Measurements from ENCODE around the gene CDKN2AIP.

Gene CDKN2AIP, protein sequence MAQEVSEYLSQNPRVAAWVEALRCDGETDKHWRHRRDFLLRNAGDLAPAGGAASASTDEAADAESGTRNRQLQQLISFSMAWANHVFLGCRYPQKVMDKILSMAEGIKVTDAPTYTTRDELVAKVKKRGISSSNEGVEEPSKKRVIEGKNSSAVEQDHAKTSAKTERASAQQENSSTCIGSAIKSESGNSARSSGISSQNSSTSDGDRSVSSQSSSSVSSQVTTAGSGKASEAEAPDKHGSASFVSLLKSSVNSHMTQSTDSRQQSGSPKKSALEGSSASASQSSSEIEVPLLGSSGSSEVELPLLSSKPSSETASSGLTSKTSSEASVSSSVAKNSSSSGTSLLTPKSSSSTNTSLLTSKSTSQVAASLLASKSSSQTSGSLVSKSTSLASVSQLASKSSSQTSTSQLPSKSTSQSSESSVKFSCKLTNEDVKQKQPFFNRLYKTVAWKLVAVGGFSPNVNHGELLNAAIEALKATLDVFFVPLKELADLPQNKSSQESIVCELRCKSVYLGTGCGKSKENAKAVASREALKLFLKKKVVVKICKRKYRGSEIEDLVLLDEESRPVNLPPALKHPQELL

DNA sequence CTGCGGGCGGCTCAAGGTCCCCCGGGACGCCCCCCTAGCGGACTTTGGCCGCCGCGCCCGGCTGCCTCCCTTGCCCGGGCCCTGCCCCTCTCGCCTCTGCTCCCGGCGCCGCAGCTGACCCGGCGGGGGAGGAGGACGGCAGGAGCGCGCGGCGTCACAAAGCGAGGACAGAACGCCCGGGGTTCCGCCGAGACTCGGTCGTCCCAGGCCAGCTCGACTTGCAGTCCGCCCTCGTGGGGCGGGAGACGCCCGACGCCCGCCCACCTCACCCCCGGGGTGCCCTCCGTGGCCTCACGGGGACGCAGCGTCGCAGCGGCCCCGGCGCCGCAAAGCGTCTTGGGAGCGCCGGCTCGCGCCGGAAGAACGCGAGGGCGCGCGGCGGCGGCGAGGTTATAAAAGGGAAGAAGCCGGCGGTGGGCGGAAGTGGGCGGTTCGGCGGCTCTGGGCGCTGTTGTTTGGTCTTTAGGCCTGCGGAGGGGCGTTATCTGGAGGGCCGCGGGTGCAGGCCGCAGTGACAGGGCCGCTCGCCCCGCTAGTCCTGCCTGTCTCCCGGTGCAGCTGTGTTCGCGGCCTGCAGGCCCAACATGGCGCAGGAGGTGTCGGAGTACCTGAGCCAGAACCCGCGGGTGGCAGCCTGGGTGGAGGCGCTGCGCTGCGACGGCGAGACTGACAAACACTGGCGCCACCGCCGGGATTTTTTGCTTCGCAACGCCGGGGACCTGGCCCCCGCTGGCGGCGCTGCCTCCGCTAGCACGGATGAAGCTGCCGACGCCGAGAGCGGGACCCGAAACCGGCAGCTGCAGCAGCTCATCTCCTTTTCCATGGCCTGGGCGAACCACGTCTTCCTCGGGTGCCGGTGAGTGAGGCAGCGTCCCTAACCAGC, at the start of gene CDKN2AIP:
CDKN2AIP (plus strand) TSS at position 423 of the 883 bp plus-strand sequence; CDS start at position 585, 162 bp downstream.
- peak; percentile 84 to 88 for DNase-seq (ENCODE audit: extremely low read depth in 1 of 2, low read depth in 1 of 2)

DNA sequence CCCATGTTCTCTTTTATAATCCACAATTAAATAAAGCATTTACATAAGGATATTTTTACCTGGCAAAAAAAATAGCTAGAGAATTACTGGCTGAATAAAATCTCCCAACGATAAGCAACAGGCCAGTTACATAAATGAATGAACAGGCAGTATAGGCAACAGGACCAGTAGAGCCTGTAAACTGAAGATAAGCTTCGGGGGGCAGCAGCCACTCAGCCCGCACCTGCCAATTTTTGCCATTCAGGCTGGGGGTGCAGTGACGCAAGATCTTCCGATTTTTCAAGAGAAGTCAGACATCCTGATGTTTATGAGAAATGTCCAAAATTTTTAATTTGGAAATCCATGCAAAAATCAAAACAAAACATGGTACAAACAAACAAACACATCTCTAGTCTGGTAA, 49.0 kb upstream of the CDKN2AIP start:
- DNase-seq (ENCODE audit: extremely low read depth in 1 of 2, low read depth in 1 of 2), result no peak

DNA sequence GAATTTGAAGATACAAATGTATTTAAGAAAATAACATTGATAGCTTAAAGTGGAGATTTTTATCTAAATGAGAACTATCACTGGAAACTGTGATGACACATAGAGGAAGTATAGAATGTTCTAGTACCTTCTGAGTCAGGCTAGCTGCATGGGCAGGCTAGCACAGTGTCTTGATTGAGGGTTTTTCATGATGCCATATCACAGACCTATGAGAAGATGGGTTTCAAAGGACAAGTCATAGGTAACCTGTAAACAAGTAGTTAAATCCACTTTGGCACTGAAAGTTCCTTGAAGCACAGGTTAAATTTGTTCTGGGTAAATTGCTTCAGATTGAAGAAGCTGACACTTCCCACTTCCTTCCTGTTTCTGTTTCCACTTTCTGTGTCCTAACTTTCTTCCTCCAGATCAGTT, 48.2 kb upstream of the CDKN2AIP start:
- no peak for DNase-seq (ENCODE audit: extremely low read depth in 1 of 2, low read depth in 1 of 2)

DNA sequence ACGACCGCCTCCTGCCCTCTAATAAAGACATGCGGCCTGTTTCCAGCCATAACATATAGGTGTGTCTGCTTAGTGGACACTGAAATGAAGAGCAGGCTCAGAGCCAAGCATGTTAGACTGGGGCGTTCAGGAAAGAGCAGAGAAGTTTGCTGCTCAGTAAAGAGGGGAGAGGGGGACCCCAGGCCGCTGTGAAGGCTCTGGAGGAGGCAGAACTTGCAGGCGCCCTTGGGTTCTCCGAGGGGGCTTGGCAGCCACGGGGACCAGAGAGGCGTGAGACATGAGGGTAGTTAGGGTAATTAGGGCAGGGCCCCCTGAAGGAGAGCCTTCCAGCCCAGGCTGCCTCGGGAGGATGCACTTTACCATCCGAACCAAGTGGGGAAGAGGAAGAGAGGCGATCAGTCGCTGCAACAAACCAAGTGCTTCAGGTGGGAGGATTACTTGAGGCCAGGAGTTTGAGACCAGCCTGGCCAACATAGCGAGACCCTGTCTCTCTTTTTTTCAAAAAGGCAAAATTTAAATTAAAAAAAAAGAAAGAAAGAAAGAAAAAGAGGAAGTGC, 46.6 kb upstream of the CDKN2AIP start:
- DNase-seq (ENCODE audit: extremely low read depth in 1 of 2, low read depth in 1 of 2), result no peak

DNA sequence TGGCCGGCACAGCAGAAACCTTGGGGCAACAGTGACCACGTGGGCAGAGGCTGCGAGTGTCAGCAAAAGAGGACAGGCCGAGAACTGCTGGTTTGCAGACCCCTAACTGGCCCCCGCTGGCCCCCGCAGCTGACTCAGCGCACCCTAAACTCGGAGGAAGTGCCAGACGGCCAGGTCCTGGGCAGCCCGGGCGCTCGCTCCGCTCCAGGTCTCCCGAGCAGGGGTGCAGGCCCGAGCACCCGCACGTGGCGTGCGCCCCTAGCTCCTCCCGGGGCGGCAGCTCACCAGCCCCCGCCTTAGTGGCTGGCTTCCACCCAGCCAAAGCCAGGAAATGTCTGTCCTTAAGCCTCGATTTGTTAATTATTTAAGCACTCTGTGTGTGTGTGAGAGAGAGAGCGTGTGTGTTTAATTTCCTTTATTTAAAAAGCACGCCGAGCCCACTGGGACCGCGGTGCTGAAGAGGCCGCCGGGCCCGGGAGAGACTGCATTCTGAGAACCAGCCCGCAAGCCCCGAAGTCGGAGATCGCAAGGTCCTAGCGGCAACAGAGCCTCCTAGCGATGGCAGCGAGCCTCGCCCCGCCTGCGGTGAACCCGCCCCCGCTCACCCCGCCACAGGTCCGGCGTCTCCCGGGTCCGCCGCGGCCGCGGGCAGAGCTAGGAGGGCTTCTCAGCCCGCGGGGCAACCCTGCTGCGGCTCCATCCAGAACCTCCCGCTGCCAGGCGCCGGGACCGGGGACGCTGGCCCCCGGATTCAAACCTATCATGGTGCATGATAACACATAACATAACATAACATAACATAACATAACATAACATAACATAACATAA, 45.9 kb upstream of the CDKN2AIP start:
- peak; percentile 35 to 44 for DNase-seq (ENCODE audit: extremely low read depth in 1 of 2, low read depth in 1 of 2)

DNA sequence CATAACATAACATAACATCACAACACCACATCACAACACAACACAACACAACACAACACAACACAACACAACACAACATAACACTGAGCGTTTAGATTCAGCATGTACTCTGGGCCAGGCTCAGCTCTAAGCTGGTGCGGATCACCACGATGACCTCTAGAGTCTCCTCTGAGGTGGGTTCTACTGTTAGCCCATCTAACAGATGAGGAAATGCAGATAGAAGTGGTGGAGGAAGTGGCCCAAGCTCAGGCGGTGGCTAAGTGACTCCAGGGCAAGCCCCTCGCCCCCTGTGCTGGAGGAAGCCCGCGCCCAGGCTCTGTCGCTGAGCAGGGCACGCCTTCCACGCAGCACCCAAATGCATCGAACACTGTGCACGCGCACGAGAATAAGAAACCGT, 45.3 kb upstream of the CDKN2AIP start:
- no peak for DNase-seq (ENCODE audit: extremely low read depth in 1 of 2, low read depth in 1 of 2)

DNA sequence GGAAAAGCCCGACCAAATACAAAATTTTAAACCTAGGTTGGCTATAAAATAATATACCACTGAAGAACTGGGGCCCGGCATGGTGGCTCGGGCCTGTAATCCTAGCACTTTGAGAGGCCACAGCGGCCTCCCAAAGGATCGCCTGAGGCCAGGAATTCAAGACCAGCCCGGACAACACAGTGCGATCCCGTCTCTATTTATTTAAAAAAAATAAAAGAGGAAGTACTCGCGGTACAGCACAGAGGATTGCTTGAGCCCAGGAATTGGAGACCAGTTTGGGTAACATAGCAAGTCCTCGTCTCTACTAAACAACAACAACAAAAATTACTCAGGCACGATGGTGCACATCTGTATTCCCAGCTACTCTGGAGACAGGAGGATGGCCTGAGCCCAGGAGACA, 44.8 kb upstream of the CDKN2AIP start:
- no peak for DNase-seq (ENCODE audit: extremely low read depth in 1 of 2, low read depth in 1 of 2)

DNA sequence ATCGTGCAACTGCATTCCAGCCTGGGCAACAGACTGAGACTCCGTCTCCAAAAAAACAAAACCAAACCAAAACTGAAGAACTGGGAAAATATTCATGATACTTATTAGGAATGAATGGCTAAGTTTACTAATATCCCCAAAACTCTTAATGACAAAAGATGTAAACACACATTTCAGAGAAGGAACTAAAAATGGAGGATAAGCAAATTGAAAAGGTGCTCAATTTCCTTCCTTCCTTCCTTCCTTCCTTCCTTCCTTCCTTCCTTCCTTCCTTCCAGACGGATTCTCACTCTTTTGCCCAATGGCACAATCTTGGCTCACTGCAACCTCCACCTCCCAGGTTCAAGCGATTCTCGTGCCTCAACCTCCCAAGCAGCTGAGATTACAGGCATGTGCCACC, 44.4 kb upstream of the CDKN2AIP start:
- DNase-seq (ENCODE audit: extremely low read depth in 1 of 2, low read depth in 1 of 2), result no peak

DNA sequence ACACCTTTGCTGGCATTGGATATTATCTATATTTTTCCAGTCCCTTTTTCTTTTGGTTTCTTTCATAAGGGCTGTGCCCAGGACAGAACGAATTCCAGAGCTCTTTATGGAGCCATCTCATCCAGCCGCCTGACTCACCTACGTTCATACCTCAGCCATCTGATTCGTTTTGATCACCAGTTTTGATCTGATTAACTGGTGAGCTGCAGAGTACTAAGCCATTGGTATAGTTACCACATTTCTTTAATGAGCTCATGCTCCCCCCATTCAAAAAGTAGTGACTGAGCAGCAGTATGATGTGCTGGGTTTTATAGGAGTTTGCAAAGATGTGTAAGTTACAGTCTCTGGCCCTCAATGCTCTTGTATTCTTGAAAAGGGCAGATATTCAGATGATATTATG, 43.0 kb upstream of the CDKN2AIP start:
- no peak for DNase-seq (ENCODE audit: extremely low read depth in 1 of 2, low read depth in 1 of 2)

DNA sequence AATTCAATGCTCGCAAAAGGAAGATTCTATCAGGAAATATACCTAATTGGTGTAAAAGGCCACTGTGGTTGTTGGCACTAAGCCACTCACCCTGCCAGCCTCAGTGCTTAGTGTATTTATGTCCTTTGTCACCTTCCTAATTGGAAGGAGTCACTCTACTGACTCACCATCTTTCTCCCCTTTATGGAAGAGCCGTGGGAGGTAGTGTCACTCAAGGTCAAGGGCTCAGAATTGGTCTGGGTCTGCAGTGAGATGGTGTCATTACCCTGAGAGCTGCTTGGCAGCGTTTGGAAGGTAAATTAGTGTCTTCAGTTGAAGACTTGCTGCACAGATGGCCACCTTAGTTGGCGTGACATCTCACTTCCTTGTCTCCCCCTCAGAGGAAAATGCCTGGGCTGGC, 41.7 kb upstream of the CDKN2AIP start:
- DNase-seq (ENCODE audit: extremely low read depth in 1 of 2, low read depth in 1 of 2), result no peak

DNA sequence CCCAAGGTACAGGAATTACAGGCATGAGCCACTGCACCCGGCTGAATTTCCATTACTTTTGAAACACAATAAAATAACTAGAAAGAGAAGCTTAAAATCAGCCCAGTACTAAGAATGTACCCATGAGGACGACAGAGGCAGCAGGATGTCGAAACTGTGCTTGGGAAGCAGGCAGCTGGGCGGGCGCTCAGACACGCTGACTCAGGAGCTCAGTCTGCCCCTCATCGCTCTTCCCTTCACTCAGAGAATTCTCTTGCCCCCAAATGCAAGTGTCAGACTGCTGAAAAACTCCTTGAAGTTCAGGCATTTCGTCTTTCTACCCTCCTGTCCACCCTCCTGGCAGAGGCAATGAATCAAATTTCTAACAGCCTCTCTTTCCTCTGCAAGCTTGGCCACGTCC, 41.0 kb upstream of the CDKN2AIP start:
- DNase-seq (ENCODE audit: extremely low read depth in 1 of 2, low read depth in 1 of 2), result no peak

DNA sequence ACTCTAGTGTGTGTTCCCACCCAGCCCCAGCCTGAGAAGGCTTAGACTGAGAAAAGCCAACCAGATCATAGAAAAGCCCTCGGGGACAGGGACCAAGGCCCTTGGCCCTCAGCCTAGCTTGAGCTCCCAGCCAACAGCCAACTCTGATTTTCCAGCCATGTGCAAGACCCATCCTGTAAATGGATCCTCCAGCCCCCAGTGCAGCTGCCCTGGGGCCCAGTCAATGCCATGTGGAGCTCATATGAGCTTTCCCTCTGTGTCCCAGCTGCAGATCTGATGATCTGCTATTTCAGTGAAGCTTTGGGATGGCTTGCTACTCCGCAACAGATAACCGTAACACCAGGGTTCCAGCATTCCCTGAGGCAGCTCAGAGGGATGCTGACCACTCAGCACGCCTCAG, 40.5 kb upstream of the CDKN2AIP start:
- no peak for DNase-seq (ENCODE audit: extremely low read depth in 1 of 2, low read depth in 1 of 2)

DNA sequence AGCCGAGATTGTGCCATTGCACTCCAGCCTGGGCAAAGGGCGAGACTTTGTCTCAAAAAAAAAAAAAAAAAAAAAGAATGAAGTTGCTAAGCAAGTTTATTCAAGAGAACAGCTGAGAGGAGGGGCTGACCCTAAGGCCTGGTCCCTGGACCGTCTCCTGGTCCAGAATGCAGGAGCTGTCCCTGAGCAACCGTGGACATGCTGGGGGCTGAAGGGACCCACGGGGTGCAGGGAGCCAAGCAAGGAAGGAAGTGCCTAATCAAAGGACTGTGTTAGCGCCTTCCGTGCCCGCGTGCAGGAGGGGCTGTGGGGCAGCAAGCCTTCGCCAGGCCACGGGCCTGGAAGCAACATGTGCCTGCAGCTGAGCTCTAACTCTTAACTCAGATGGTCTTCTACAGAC, 39.1 kb upstream of the CDKN2AIP start:
- no peak for DNase-seq (ENCODE audit: extremely low read depth in 1 of 2, low read depth in 1 of 2)

DNA sequence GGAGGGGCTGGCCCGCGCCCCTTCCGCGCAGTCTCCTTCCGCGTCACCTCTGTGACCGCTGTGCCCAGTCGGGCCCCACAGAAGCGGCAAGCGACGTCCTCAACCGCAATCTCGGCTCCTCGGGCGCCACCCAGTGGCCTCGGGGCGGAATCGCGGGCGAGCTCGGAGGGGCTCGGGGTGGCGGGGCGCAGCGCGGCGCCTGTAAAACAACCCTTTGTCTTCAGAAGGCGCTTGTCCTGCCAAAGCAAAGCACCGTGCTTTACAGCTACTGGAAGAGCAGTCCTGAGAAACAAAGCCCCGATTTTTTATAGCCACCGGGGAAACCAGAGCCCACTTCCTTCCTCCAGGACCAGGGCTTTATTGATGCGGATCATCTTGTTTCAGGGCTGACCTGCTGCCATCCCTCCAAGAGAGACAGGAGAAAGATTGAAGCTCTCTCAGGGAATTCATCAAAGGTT, 37.3 kb upstream of the CDKN2AIP start:
- peak; percentile 74 to 80 for DNase-seq (ENCODE audit: extremely low read depth in 1 of 2, low read depth in 1 of 2)

DNA sequence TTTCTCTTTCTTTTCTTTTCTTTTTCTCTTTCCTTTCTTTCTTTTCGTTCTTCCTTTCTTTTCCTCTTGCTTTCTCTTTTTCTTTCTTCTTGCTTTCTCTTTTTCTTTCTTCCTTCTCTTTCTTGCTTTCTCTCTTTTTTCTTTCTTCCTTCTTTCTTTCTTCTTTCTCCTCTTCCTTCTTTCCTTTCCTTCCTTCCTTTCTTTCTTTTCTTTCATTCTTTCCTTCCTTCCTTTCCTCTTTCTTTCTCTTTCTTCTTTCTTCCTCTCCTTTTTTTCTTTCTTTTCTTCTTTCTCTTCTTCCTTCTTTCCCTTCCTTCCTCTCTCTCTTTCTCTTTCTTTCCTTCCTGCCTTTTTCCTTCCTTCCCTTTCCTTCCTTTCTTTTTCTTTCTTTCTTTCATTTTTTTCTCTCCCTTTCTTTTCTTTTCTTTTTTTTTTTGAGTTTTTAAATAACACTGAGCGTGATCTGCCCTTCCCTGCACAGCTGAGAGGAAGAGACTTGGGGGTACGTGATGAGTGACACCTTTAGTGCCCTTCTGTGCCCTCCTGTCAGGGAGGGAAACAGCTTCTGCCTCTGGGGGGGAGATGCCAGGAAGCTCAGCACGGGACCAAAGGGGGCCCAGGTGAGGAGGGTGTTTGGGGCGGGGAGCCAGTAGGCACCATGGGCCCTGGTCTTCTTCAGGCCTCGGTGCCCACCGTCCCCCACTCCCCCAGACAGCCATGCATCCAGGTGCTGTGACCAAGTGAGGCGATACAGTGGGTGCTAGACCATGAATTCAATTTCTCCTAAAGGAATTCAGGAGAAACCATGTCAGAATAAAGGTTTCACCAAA, 36.6 kb upstream of the CDKN2AIP start:
- DNase-seq (ENCODE audit: extremely low read depth in 1 of 2, low read depth in 1 of 2), result no peak

DNA sequence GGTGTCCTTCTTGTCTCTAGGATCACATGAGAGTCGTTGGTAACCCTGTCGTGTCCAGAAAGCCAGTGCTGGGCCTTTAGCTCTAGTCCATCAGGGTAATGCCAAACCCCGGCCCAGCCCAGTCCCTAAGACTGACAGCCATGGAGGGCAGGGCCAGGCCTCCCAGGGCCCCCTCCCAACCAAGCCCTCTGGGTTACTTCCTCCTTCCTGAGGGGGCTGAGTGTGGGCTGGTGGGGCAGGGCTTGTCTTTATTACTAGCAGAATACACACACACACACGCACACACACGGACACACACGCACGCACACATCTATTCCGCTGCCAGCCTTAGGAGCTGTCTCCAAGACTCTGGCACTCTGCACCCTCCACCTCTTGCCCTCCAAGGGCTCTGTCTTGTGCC, 35.6 kb upstream of the CDKN2AIP start:
- DNase-seq (ENCODE audit: extremely low read depth in 1 of 2, low read depth in 1 of 2), result no peak

DNA sequence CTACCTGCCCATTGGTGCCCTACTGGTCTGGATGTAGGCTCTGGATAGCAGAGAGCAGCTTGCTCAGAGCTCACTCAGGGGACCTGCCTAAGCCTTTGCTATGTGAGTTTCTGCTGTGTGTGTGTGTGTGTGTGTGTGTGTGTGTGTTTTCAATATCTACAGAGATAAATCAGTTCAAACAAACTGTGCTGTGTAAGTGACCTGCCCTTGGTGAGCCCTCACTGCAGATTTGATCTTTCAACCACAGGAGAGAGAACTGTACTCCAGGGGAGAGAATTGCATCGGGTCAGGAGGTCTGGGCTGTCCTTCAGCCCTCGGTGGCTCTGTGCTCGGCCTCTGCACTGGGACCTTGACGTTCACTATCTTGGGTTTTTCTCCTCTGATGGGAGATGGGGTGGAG, 35.0 kb upstream of the CDKN2AIP start:
- DNase-seq (ENCODE audit: extremely low read depth in 1 of 2, low read depth in 1 of 2), result no peak

DNA sequence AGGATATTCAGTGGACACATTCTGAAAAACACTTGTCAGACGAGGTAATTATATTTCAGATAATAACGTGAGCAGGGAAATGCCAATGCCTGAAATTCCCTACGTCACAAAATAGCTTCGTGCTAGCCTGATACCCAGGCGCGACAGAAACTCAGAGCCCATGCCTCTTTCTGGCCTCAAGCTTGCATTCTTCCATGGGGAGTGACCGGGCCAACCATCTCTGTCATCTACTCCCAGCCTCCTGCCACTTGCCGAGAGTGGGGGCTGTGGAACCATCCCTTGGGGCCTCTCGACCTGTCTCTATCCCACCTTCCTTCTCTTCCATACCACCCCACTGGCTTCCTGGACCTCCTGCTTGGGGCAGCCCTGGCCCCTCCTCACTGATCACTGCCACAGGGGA, 34.5 kb upstream of the CDKN2AIP start:
- DNase-seq (ENCODE audit: extremely low read depth in 1 of 2, low read depth in 1 of 2), result no peak

DNA sequence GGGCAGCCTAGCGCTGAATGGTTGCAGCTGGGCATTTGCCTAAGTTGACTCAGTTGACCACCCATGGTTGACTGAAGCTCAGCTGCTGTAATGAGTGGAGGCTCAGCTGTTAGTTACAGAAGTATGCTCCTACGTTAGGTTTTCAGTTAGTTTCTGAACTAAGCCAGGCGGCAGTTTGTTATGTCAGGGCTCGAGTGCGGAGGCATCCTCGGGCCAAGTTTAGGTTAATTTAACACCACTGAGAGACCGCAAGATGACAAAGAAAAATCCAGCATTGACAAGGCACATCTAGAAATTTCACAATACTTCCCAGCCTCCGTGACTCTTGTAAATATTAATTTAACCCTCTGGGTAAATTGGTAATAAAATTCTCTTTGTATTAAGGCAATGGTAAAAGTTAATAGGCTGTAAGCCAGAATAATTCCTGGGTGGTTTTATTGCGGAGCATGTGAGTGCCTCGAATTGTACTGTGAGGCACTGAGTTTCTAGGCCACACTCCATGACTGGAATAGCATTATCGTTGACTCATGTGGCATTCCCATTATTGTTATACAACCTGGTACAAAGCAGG, 33.1 kb upstream of the CDKN2AIP start:
- DNase-seq (ENCODE audit: extremely low read depth in 1 of 2, low read depth in 1 of 2), result no peak

Measured in stimulated activated CD8-positive, alpha-beta memory T cell treated with anti-CD3 and anti-CD28 coated beads, Interleukin-7, amount 100 ng/mL, for 48 hours (primary cell).